Muscle of back (tissue), 11 donors: Measurements from ENCODE around the gene NR2E3. TPM values are rescaled to one million over a fixed set of nuclear protein-coding genes. Genes with fewer than 3 reads are reported as not detected.
"Not testable (repeated sequence)": the region's sequence is repeated elsewhere in the genome, so short reads cannot be mapped to it uniquely, and the experiment has no call there.

Experiments
- DNase-seq, 3 donors: peaks; one replicate each; pipeline versions ENCODE4 v3.0.0 to v3.0.0-alpha.2; 2013
- polyA plus RNA-seq, 10 donors: library from polyadenylated mRNA; unstranded; fragments of 120-200 nt; gene quantifications; one replicate each; pipeline ENCODE4 v1.2.1, GENCODE V29; 2013; ENCODE audit not compliant: insufficient read length in 10 of 10

The NR2E3 gene
- polyA plus RNA-seq, 10 donors: 1.9 to 10.3 (median 5.0) TPM

- no peak for DNase-seq
These were observed 3.5 kb downstream of the NR2E3 start for GRCh38 chr15:71813723-71814470.

- no peak for DNase-seq
These were observed 4.9 kb downstream of the NR2E3 start for GRCh38 chr15:71815301-71815700.

- no peak for DNase-seq
These were observed 7.0 kb downstream of the NR2E3 start for GRCh38 chr15:71817351-71817750.

GRCh38 chr15:71820127-71820526 is 9.8 kb downstream of the NR2E3 start:
- no peak for DNase-seq

GRCh38 chr15:71821547-71822129 is 11.3 kb downstream of the NR2E3 start:
- DNase-seq: no peak

GRCh38 chr15:71822890-71823630 is 12.7 kb downstream of the NR2E3 start:
- DNase-seq: no peak

GRCh38 chr15:71823801-71824200 is 13.4 kb downstream of the NR2E3 start:
- DNase-seq: no peak

GRCh38 chr15:71825021-71825730 is 14.8 kb downstream of the NR2E3 start:
- no peak for DNase-seq

- no peak for DNase-seq
These were observed 15.8 kb downstream of the NR2E3 start for GRCh38 chr15:71826196-71826595.

GRCh38 chr15:71830981-71831380 is 20.6 kb downstream of the NR2E3 start:
- DNase-seq: no peak

GRCh38 chr15:71841563-71841962 is 31.2 kb downstream of the NR2E3 start:
- no peak for DNase-seq

GRCh38 chr15:71844916-71845315 is 34.6 kb downstream of the NR2E3 start:
- no peak for DNase-seq

- DNase-seq: no peak
These were observed 43.2 kb downstream of the NR2E3 start for GRCh38 chr15:71853543-71853942.

GRCh38 chr15:71858232-71858631 is 47.9 kb downstream of the NR2E3 start:
- DNase-seq: not testable (repeated sequence)
